BJ (cell line): ENCODE data around the gene ACTL8. TPM values are rescaled to one million over a fixed set of nuclear protein-coding genes. Genes with fewer than 3 reads are reported as not detected.

ENCODE experiments used
- CTCF ChIA-PET: fragments of 350-600 bp; formaldehyde crosslinking; extraction: SDS; loops from one replicate; lab custom pipeline; 2021; ENCODE audit warnings: antibody characterized with exemption, inconsistent platforms; lab: Yijun Ruan, JAX
- POLR2A ChIA-PET: fragments of 300-600 bp; sonication (Branson Sonifier 250); formaldehyde crosslinking; extraction: SDS; loops from one replicate; lab custom pipeline; 2021; ENCODE audit warnings: antibody characterized with exemption; lab: Charles Lee
- DNase-seq: peaks from one replicate; pipeline ENCODE4 v3.0.0-alpha.2; 2011; ENCODE audit warnings: low read depth
- H3K27me3 ChIP-seq: 2 replicates; pipeline ENCODE4 v1.6.0; 2011; ENCODE audit warnings: low read length; ENCODE audit not compliant: control insufficient read depth, insufficient read depth
- H3K36me3 ChIP-seq: 2 replicates; pipeline ENCODE4 v1.5.1; 2011; ENCODE audit warnings: low read length; ENCODE audit not compliant: control insufficient read depth, insufficient read depth
- H3K4me3 ChIP-seq: 2 replicates; pipeline ENCODE4 v1.5.1; 2011; ENCODE audit warnings: low read depth, mild to moderate bottlenecking, control low read depth, low read length
- CTCF ChIP-seq: IDR thresholded peaks from 2 replicates; pipeline ENCODE4 v1.5.1; 2011; ENCODE audit warnings: low read depth, mild to moderate bottlenecking, control low read depth, inconsistent platforms, low read length, moderate library complexity; ENCODE audit not compliant: insufficient read depth
- polyA plus RNA-seq: library from polyadenylated mRNA; depleted of rRNA; stranded (reverse); fragments of >200 nt; gene quantifications from 2 replicates; pipeline ENCODE4 v1.2.3, GENCODE V29; 2011

The ACTL8 gene
- polyA plus RNA-seq, 1 experiment: 0.07 TPM

- no peak for TF ChIP-seq CTCF
- CTCF ChIA-PET: interaction anchor here (0.5 to 1.2 kb wide), 3 partner anchors 10 to 235 kb away, joined by 3 to 5 read pairs (median 3); no protein-coding TSS in a partner anchor
- Histone ChIP-seq H3K36me3 (no peaks in the 10 kb centered on the region), H3K27me3 (no peaks in the 10 kb centered on the region), H3K4me3 (no peak overlapping the region)
- POLR2A ChIA-PET: no interaction called here
- DNase-seq: no peak
These were observed 25.9 kb upstream of the ACTL8 start for GRCh38 chr1:17729248-17729647.

DNA sequence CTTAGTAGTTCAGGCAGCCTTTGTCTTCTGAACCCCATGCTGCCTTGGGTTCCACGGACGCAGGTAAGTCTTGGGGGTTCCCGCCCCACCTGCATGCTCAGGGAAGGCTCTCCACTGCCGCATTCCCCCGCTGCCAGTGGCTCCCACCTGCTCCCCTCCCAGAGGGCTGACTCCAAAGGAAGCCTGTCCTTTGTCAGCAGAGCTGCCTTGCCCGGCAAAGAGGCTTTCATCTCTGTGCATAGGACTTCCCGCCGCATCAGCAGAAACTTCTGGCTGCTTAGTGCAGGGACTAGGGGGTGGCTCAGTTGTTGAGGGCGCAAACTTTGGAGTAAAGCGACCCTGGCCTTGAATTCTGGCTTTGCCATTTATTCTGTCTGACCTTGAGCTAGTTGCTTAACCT, 25.2 kb upstream of the ACTL8 start:
- DNase-seq: no peak
- H3K27me3 ChIP-seq: no peaks in the 10 kb centered on the region
- POLR2A ChIA-PET: no interaction called here
- TF ChIP-seq CTCF: no peak
- no peaks in the 10 kb centered on the region for H3K36me3 ChIP-seq
- H3K4me3 ChIP-seq: no peak overlapping the region
- CTCF ChIA-PET: interaction anchor here (0.8 to 1.2 kb wide), 3 partner anchors 9 to 30 kb away, joined by 3 read pairs; no protein-coding TSS in a partner anchor

GRCh38 chr1:17731460-17731859, 23.7 kb upstream of the ACTL8 start:
- TF ChIP-seq CTCF: no peak
- no peak for DNase-seq
- no peak overlapping the region for H3K4me3 ChIP-seq
- H3K36me3 ChIP-seq: no peaks in the 10 kb centered on the region
- CTCF ChIA-PET: no interaction called here
- POLR2A ChIA-PET: no interaction called here
- H3K27me3 ChIP-seq: no peaks in the 10 kb centered on the region

GRCh38 chr1:17732475-17732874, 22.7 kb upstream of the ACTL8 start:
- TF ChIP-seq CTCF: no peak
- CTCF ChIA-PET: interaction anchor here (2.4 kb wide), 1 partner anchor 36 kb away, joined by 5 read pairs; no protein-coding TSS in a partner anchor

DNA sequence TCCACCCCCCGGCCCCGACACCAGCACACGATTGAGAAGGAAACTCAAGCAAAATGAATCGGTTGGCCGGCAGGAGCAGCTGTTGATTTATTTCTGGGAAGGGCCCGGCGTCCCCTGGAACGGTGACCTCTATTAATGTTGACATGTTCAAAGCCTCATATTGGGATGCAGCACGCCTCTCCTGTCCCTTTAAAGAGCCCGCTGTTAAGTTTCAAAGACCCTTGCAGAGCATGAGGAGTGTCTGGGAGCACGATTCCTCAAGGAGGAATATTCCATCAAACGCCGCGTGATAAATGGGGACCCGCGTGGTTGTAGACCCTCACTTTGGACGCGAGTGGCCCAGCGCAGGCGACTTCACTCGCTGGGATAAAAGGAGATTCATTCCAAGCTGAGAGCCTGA, 21.5 kb upstream of the ACTL8 start:
- Histone ChIP-seq H3K36me3 (no peaks in the 10 kb centered on the region), H3K27me3 (no peaks in the 10 kb centered on the region), H3K4me3 (no peak overlapping the region)
- TF ChIP-seq CTCF: no peak
- POLR2A ChIA-PET: no interaction called here
- DNase-seq: no peak
- CTCF ChIA-PET: interaction anchor here (1.2 to 2.4 kb wide), 2 partner anchors 11 to 37 kb away, joined by 3 to 5 read pairs; no protein-coding TSS in a partner anchor

More at GRCh38 chr1:17732475-17732874, 22.7 kb upstream of the ACTL8 start:
- Histone ChIP-seq H3K36me3 (no peaks in the 10 kb centered on the region), H3K4me3 (no peak overlapping the region), H3K27me3 (no peaks in the 10 kb centered on the region)
- POLR2A ChIA-PET: no interaction called here
- no peak for DNase-seq
